Measurements from ENCODE around the gene AIG1.
"Not testable (repeated sequence)": the region's sequence is repeated elsewhere in the genome, so short reads cannot be mapped to it uniquely, and the experiment has no call there.

Gene AIG1

GRCh38 chr6:143238306-143238705 lies 177.6 kb downstream of the AIG1 start:
- in situ Hi-C loops (cut with MboI; ENCODE audit: low pct_unique_long_range_greater_than_20kb, low sequenced_read_pairs, unreplicated experiment), result no loop called here
- no peak for TF ChIP-seq CTCF (IDR thresholded peaks at IDR 0.05; ENCODE audit: extremely low read depth, insufficient read depth, missing control alignments)
- DNase-seq (ENCODE audit: low spot score), result no peak

GRCh38 chr6:143241111-143241510 lies 180.4 kb downstream of the AIG1 start:
- no peak for TF ChIP-seq CTCF (IDR thresholded peaks at IDR 0.05; ENCODE audit: extremely low read depth, insufficient read depth, missing control alignments)
- in situ Hi-C loops (cut with MboI; ENCODE audit: low pct_unique_long_range_greater_than_20kb, low sequenced_read_pairs, unreplicated experiment), result no loop called here
- DNase-seq (ENCODE audit: low spot score), result no peak

- no peak for TF ChIP-seq CTCF (IDR thresholded peaks at IDR 0.05; ENCODE audit: extremely low read depth, insufficient read depth, missing control alignments)
- in situ Hi-C loops (cut with MboI; ENCODE audit: low pct_unique_long_range_greater_than_20kb, low sequenced_read_pairs, unreplicated experiment), result no loop called here
- DNase-seq (ENCODE audit: low spot score), result no peak
Measured at GRCh38 chr6:143241911-143242310, 181.2 kb downstream of the AIG1 start.

GRCh38 chr6:143243786-143244185 lies 183.1 kb downstream of the AIG1 start:
- no peak for TF ChIP-seq CTCF (IDR thresholded peaks at IDR 0.05; ENCODE audit: extremely low read depth, insufficient read depth, missing control alignments)
- no peak for DNase-seq (ENCODE audit: low spot score)
- in situ Hi-C loops (cut with MboI; ENCODE audit: low pct_unique_long_range_greater_than_20kb, low sequenced_read_pairs, unreplicated experiment), result no loop called here

- DNase-seq (ENCODE audit: low spot score), result no peak
- in situ Hi-C loops (cut with MboI; ENCODE audit: low pct_unique_long_range_greater_than_20kb, low sequenced_read_pairs, unreplicated experiment), result no loop called here
- TF ChIP-seq CTCF (IDR thresholded peaks at IDR 0.05; ENCODE audit: extremely low read depth, insufficient read depth, missing control alignments), result no peak
Measured at GRCh38 chr6:143245656-143246055, 185.0 kb downstream of the AIG1 start.

- DNase-seq (ENCODE audit: low spot score); in situ Hi-C loops (cut with MboI; ENCODE audit: low pct_unique_long_range_greater_than_20kb, low sequenced_read_pairs, unreplicated experiment): not testable (repeated sequence)
Measured at GRCh38 chr6:143246166-143246775, 185.6 kb downstream of the AIG1 start.

GRCh38 chr6:143247586-143247985 lies 186.9 kb downstream of the AIG1 start:
- TF ChIP-seq CTCF (IDR thresholded peaks at IDR 0.05; ENCODE audit: extremely low read depth, insufficient read depth, missing control alignments), result no peak
- in situ Hi-C loops (cut with MboI; ENCODE audit: low pct_unique_long_range_greater_than_20kb, low sequenced_read_pairs, unreplicated experiment), result no loop called here
- no peak for DNase-seq (ENCODE audit: low spot score)
